HG03432 (cell line): ENCODE results near the gene STS.

Source experiments
- ATAC-seq: cut with Tn5 transposase; IDR thresholded peaks from one replicate; pipeline ENCODE4 v1.9.1; 2021; ENCODE audit warnings: mild to moderate bottlenecking, moderate library complexity; ENCODE audit not compliant: unreplicated experiment

Gene STS

GRCh38 chrX:7147413-7147977, at the start of gene STS:
Gene STS (plus strand): TSS chrX:7147712. CDS start chrX:7253200, 105,488 bp downstream.
- peak; percentile 49 for ATAC-seq

GRCh38 chrX:7100022-7100421, 47.5 kb upstream of the STS start:
- ATAC-seq = no peak

- ATAC-seq = no peak
Measured at GRCh38 chrX:7102119-7102518, 45.4 kb upstream of the STS start.

GRCh38 chrX:7106649-7107048, 40.9 kb upstream of the STS start:
- ATAC-seq = no peak

GRCh38 chrX:7108030-7108429, 39.5 kb upstream of the STS start:
- ATAC-seq = no peak

- ATAC-seq = no peak
Measured at GRCh38 chrX:7109049-7109531, 38.4 kb upstream of the STS start.

- ATAC-seq = peak; percentile 74
Measured at GRCh38 chrX:7109838-7110793, 37.4 kb upstream of the STS start.

GRCh38 chrX:7110821-7111276, 36.7 kb upstream of the STS start:
- peak; percentile 55 for ATAC-seq

GRCh38 chrX:7111518-7111917, 36.0 kb upstream of the STS start:
- ATAC-seq = no peak

GRCh38 chrX:7112071-7112470, 35.4 kb upstream of the STS start:
- no peak for ATAC-seq

- ATAC-seq = peak; percentile 75
Measured at GRCh38 chrX:7115557-7115956, 32.0 kb upstream of the STS start.

- ATAC-seq = no peak
Measured at GRCh38 chrX:7116081-7116480, 31.4 kb upstream of the STS start.

GRCh38 chrX:7117587-7117986, 29.9 kb upstream of the STS start:
- ATAC-seq = peak; percentile 47

GRCh38 chrX:7119950-7120877, 27.3 kb upstream of the STS start:
- peak; percentile 27 for ATAC-seq

- ATAC-seq = peak; percentile 18
Measured at GRCh38 chrX:7120878-7121219, 26.7 kb upstream of the STS start.

- no peak for ATAC-seq
Measured at GRCh38 chrX:7127056-7127455, 20.5 kb upstream of the STS start.

GRCh38 chrX:7131621-7132020, 15.9 kb upstream of the STS start:
- ATAC-seq = no peak

- ATAC-seq = peak; percentile 69
Measured at GRCh38 chrX:7132335-7133049, 15.0 kb upstream of the STS start.

- ATAC-seq = peak; percentile 16
Measured at GRCh38 chrX:7133050-7133440, 14.5 kb upstream of the STS start.

GRCh38 chrX:7134981-7135380, 12.5 kb upstream of the STS start:
- no peak for ATAC-seq
